Loucy (cell line): ENCODE measurements around the gene MAP1B.

Experiments
- H2AFZ ChIP-seq: fragments of 200-600 bp; sonication (generic); 2 replicates; pipeline ENCODE4 v1.6.0; 2016; ENCODE audit warnings: antibody characterized with exemption, mild to moderate bottlenecking, low read length, moderate library complexity
- H3F3A ChIP-seq: fragments of 200-600 bp; 2 replicates; pipeline ENCODE4 v1.6.0; 2016; ENCODE audit warnings: antibody characterized with exemption, low read depth, mild to moderate bottlenecking
- H3K27me3 ChIP-seq: fragments of 200-600 bp; sonication (generic); 2 replicates; pipeline ENCODE4 v1.6.1; 2014; ENCODE audit warnings: low read length, mild to moderate bottlenecking; ENCODE audit not compliant: insufficient read depth, poor library complexity, severe bottlenecking
- H3K36me3 ChIP-seq: fragments of 200-600 bp; sonication (generic); 2 replicates; pipeline ENCODE4 v1.6.1; 2016; ENCODE audit warnings: low read length; ENCODE audit not compliant: insufficient read depth
- H3K4me1 ChIP-seq: fragments of 200-600 bp; sonication (generic); 2 replicates; pipeline ENCODE4 v1.5.1; 2014; ENCODE audit warnings: low read length, mild to moderate bottlenecking; ENCODE audit not compliant: insufficient read depth, poor library complexity, severe bottlenecking
- H3K4me2 ChIP-seq: fragments of 200-600 bp; sonication (generic); 2 replicates; pipeline ENCODE4 v1.6.0; 2014; ENCODE audit warnings: antibody characterized with exemption, low read length, low read depth, mild to moderate bottlenecking; ENCODE audit not compliant: poor library complexity, severe bottlenecking
- H3K4me3 ChIP-seq: fragments of 200-600 bp; sonication (generic); 2 replicates; pipeline ENCODE4 v1.5.1; 2014; ENCODE audit warnings: low read length, mild to moderate bottlenecking, mixed read lengths; ENCODE audit not compliant: poor library complexity, severe bottlenecking
- H3K79me2 ChIP-seq: fragments of 200-600 bp; sonication (generic); 2 replicates; pipeline ENCODE4 v1.6.1; 2014; ENCODE audit warnings: low read length; ENCODE audit not compliant: insufficient read depth
- H3K9ac ChIP-seq: fragments of 200-600 bp; sonication (generic); 2 replicates; pipeline ENCODE4 v1.6.0; 2014; ENCODE audit warnings: mild to moderate bottlenecking, low read depth, low read length, moderate library complexity; ENCODE audit not compliant: poor library complexity, severe bottlenecking
- H3K9me2 ChIP-seq: fragments of 200-600 bp; sonication (generic); replicated peaks from 2 replicates; pipeline ENCODE4 v1.6.1; 2016; ENCODE audit warnings: low read depth, low read length, mixed read lengths
- H3K9me3 ChIP-seq: fragments of 200-600 bp; sonication (generic); 2 replicates; pipeline ENCODE4 v1.6.1; 2014; ENCODE audit warnings: mild to moderate bottlenecking, antibody characterized with exemption, low read length, low read depth; ENCODE audit not compliant: insufficient read depth
- H4K20me1 ChIP-seq: fragments of 200-600 bp; sonication (generic); 2 replicates; pipeline ENCODE4 v1.6.0; 2014; ENCODE audit warnings: antibody characterized with exemption, low read length, mild to moderate bottlenecking; ENCODE audit not compliant: insufficient read depth, poor library complexity, severe bottlenecking
- CTCF ChIP-seq: fragments of 200-600 bp; sonication (generic); conservative IDR thresholded peaks from 2 replicates; pipeline ENCODE4 v1.5.1; 2014; ENCODE audit warnings: mild to moderate bottlenecking, antibody characterized with exemption, low read length
- EZH2phosphoT487 ChIP-seq: fragments of 200-600 bp; IDR thresholded peaks from 2 replicates; pipeline ENCODE4 v1.6.1; 2018; ENCODE audit warnings: antibody characterized with exemption, mild to moderate bottlenecking, moderate library complexity, borderline replicate concordance

Gene MAP1B

GRCh38 chr5:72160329-72160728, 53.1 kb downstream of the MAP1B start:
- TF ChIP-seq CTCF (no peak), EZH2phosphoT487 (no peak)
- Histone ChIP-seq H3F3A (no peaks in the 10 kb centered on the region), H3K9ac (no peak overlapping the region), H4K20me1 (no peaks in the 10 kb centered on the region), H2AFZ (no peak overlapping the region), H3K9me3 (no peaks in the 10 kb centered on the region), H3K79me2 (no peaks in the 10 kb centered on the region), H3K4me2 (no peak overlapping the region), H3K9me2 (no peaks in the 10 kb centered on the region), H3K27me3 (no peaks in the 10 kb centered on the region), H3K36me3 (no peaks in the 10 kb centered on the region), H3K4me1 (no peaks in the 10 kb centered on the region), H3K4me3 (no peak overlapping the region)

GRCh38 chr5:72160959-72161358, 53.7 kb downstream of the MAP1B start:
- no peaks in the 10 kb centered on the region for H3K4me1 ChIP-seq
- no peak overlapping the region for H3K4me2 ChIP-seq
- H3K9ac ChIP-seq: no peak overlapping the region
- TF ChIP-seq EZH2phosphoT487 (no peak), CTCF (no peak)
- H3K9me2 ChIP-seq: no peaks in the 10 kb centered on the region
- H3K36me3 ChIP-seq: no peaks in the 10 kb centered on the region
- H3K9me3 ChIP-seq: no peaks in the 10 kb centered on the region
- H2AFZ ChIP-seq: no peak overlapping the region
- H3K4me3 ChIP-seq: no peak overlapping the region
- no peaks in the 10 kb centered on the region for H3F3A ChIP-seq
- H3K79me2 ChIP-seq: no peaks in the 10 kb centered on the region
- H3K27me3 ChIP-seq: no peaks in the 10 kb centered on the region
- H4K20me1 ChIP-seq: no peaks in the 10 kb centered on the region

- no peak overlapping the region for H3K9ac ChIP-seq
- TF ChIP-seq EZH2phosphoT487: no peak
- no peak for TF ChIP-seq CTCF
- no peaks in the 10 kb centered on the region for H3K36me3 ChIP-seq
- H3K9me3 ChIP-seq: no peaks in the 10 kb centered on the region
- H3K79me2 ChIP-seq: no peaks in the 10 kb centered on the region
- H2AFZ ChIP-seq: no peak overlapping the region
- no peak overlapping the region for H3K4me3 ChIP-seq
- H3K9me2 ChIP-seq: no peaks in the 10 kb centered on the region
- H3K4me2 ChIP-seq: no peak overlapping the region
- no peaks in the 10 kb centered on the region for H3F3A ChIP-seq
- H3K27me3 ChIP-seq: no peaks in the 10 kb centered on the region
- no peaks in the 10 kb centered on the region for H3K4me1 ChIP-seq
- no peaks in the 10 kb centered on the region for H4K20me1 ChIP-seq
These were observed 54.7 kb downstream of the MAP1B start for GRCh38 chr5:72161951-72162350.
